Esophagus mucosa (tissue), 1 donor: ENCODE measurements around the gene OR5D13. TPM values are rescaled to one million over a fixed set of nuclear protein-coding genes. Genes with fewer than 3 reads are reported as not detected.

ENCODE experiments used
- ATAC-seq: fragments of 200-7000 bp; cut with Tn5 transposase; one replicate; pipeline ENCODE4 v1.9.1; 2020
- total RNA-seq: library from RNA; stranded (reverse); gene quantifications from one replicate; pipeline ENCODE4 v1.2.4, GENCODE V29; 2023
- donor health status: DM: yes; HTN: yes; CAD: no.

Gene OR5D13, protein sequence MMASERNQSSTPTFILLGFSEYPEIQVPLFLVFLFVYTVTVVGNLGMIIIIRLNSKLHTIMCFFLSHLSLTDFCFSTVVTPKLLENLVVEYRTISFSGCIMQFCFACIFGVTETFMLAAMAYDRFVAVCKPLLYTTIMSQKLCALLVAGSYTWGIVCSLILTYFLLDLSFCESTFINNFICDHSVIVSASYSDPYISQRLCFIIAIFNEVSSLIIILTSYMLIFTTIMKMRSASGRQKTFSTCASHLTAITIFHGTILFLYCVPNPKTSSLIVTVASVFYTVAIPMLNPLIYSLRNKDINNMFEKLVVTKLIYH
- not detected for total RNA-seq

DNA sequence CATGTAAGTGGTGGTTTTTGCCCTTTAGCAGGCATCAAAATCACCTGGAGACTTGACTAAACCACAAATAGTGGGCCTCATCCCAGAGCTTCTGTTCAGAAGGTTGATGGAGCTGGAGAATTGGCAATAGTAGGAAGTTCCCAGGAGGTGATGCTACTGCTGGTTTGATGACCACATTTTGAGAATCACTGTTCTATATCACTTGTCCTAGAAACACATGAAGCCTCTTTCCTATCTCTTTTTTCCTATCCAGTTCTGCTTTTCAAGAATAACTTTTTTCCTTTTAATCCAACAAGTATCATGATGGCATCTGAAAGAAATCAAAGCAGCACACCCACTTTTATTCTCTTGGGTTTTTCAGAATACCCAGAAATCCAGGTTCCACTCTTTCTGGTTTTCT, at the start of gene OR5D13:
TSS of gene OR5D13 (plus strand) at position 301 of the 400 bp plus-strand sequence. CDS start at position 301, 0 bp downstream.
- no peak for ATAC-seq

DNA sequence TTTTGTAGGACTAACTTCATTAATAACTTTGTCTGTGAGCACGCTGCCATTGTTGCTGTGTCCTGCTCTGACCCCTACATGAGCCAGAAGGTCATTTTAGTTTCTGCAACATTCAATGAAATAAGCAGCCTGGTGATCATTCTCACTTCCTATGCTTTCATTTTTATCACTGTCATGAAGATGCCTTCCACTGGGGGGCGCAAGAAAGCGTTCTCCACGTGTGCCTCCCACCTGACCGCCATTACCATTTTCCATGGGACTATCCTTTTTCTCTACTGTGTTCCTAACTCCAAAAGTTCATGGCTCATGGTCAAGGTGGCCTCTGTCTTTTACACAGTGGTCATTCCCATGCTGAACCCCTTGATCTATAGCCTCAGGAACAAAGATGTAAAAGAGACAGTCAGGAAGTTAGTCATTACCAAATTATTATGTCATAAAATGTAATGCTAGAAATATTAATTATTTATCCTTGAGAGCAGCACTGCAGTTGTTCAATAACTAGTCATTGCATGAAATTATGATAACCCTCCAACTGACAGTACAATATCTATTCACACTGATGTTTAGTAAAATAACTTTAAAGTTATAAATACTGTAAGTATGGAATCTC, 46.4 kb upstream of the OR5D13 start:
- no peak for ATAC-seq

DNA sequence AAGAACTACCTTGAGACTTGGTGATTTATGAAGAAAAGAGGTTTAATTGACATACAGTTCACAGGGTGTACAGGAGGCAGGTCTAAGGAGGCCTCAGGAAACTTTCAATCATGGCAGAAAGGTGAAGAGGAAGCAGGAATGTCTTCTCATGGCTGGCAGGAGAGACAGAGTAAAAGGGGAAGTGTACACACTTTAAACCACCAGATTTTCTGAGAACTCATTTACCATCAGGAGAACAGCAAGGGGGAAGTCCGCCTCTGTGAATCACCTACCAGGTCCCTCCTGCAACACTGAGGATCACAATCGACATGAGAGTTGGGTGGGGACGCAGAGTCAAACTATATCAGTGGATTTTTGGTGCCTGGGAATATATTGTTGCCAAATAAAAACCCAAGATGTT, 40.3 kb upstream of the OR5D13 start:
- no peak for ATAC-seq

DNA sequence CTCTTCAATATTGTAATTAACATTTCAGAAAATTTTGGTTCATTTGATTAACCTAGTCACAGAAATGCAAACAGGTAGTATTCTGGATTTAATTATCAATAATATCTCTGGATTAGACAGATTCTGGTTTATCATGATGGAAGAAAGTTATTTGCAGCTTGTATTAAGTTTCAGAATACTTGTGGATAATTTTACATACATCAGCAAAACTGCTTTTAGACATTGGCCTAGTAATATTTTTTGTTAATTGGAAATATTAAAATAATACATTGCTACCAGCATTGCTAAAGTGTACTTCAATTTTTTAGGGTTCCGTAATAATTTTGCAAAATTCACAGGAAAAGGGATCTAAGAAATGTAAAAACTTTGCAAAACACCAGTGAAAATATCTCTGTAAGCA, 18.4 kb downstream of the OR5D13 start:
- no peak for ATAC-seq

DNA sequence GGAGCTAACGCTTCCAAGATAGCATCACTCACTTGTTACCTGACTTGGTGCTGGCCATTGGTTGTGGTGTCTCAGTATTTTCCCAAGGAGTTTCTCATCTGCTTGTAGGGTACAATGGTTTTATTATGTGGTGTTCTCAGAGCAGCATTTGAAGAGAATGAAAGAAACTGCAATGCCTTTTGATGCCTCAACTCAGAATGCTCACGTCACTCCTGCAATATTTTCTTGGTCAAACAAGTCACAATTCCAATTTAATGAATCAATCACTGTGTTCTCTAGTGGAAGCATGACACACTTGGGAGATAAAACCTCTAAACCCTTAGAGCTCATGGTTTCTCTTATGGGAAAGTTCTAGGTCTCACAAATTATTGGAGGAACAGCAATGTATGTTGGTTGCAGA, 20.1 kb downstream of the OR5D13 start:
- no peak for ATAC-seq

DNA sequence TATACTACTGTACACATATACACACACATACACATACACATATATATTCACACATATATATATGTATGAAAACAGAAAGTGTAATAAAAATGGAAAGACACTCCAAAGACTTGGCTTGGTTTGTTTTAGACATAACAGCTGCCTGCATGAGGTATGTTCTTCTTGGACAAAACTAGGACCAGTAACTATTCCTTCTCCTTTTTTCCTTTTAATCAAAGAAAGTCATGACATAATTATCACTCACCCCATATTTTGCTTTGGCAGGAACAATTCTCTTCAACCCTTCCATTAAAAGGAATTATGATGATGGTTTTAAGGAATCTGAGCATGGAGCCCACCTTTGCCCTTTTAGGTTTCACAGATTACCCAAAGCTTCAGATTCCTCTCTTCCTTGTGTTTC, 22.0 kb downstream of the OR5D13 start, which contains the start of gene OR5D14:
TSS of gene OR5D14 (plus strand) at position 301 of the 400 bp plus-strand sequence. CDS start at position 301, 0 bp downstream.
- ATAC-seq: no peak

DNA sequence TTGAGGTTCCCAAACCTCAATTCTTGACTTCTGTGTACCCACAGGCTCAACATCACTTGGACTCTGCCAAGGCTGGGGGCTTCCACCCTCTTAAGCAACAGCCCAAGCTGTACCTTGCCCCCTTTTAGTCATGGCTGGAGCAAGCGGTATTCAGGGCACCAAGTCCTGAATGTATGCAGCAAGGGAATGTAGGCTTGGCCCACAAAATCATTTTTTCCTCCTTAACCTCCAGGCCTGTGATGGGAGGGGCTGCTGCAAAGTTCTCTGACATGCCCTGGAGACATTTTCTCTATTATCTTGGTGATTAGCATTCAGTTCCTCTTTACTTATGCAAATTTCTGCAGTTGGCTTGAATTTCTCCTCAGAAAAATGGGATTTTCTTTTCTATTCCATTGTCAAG, 33.0 kb downstream of the OR5D13 start:
- ATAC-seq: no peak

DNA sequence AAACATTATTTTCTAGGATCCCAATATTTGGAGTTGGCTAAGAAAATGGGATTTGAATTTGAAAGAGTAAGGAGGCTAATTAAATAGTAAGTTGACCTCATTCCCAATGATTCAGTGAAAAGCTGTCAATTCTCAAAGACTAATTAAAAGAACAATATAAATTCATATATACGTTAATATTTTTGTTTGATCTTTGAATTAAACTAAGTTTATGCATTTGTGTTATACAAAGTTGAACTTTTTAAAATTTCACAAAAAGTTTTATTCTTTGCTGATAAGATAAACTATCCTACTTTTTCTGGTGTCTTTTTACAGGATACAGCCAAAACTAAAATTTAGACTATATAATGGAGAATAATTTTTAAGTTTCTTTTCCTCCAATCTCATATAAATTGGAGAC, 37.8 kb downstream of the OR5D13 start, which contains the start of gene OR5L1:
TSS of gene OR5L1 (plus strand) at position 301 of the 400 bp plus-strand sequence. CDS start 100 bp downstream, outside the sequence.
- no peak for ATAC-seq

DNA sequence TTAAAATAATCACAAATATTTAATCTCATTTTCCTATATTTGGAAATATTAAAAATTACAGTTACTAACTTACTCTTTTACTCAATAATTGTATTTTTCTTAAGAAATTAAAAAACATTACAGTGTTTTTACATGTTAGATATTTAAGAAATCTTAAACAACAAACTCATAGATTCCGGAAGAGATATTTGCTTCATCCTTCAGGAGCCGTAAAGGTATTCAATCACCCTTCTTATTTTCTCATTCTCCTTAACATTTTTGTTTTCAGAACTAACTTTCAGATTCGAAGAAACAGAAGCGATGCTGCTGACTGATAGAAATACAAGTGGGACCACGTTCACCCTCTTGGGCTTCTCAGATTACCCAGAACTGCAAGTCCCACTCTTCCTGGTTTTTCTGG, 46.1 kb downstream of the OR5D13 start, which contains the start of gene OR5D18:
TSS of gene OR5D18 (plus strand) at position 301 of the 400 bp plus-strand sequence. CDS start at position 301, 0 bp downstream.
- no peak for ATAC-seq

Other genes starting within 250 kb of the OR5D13 start
- gene OR4C15, start 219.0 kb upstream of the OR5D13 start, total RNA-seq: not detected
- gene OR4C16, start 201.3 kb upstream of the OR5D13 start, total RNA-seq: not detected
- gene OR4C11, start 165.8 kb upstream of the OR5D13 start, total RNA-seq: not detected
- gene OR4P4, start 138.3 kb upstream of the OR5D13 start, total RNA-seq: not detected
- not detected for gene OR4S2, start 125.1 kb upstream of the OR5D13 start, total RNA-seq
- not detected for gene OR4C6, start 111.2 kb upstream of the OR5D13 start, total RNA-seq
- gene OR5D14, start 22.1 kb downstream of the OR5D13 start, total RNA-seq: not detected
- not detected for gene OR5L1, start 37.9 kb downstream of the OR5D13 start, total RNA-seq
- gene OR5D18, start 46.2 kb downstream of the OR5D13 start, total RNA-seq: not detected
- gene OR5L2, start 53.8 kb downstream of the OR5D13 start, total RNA-seq: not detected
- not detected for gene OR5D16, start 65.3 kb downstream of the OR5D13 start, total RNA-seq
- not detected for gene TRIM51, start 109.9 kb downstream of the OR5D13 start, total RNA-seq
- gene OR5W2, start 141.1 kb downstream of the OR5D13 start, total RNA-seq: not detected
- gene OR5I1, start 163.0 kb downstream of the OR5D13 start, total RNA-seq: not detected
- gene OR10AG1, start 196.5 kb downstream of the OR5D13 start, total RNA-seq: not detected
- not detected for gene OR5F1, start 221.2 kb downstream of the OR5D13 start, total RNA-seq